GM12878 (cell line): ENCODE results near the gene SPATS1. TPM values are rescaled to one million over a fixed set of nuclear protein-coding genes. Genes with fewer than 3 reads are reported as not detected.
A peak's percentile ranks its signal among the peaks of the same experiment; 100 is the strongest.

ENCODE experiments used
- ATAC-seq: fragments of 200-7000 bp; cut with Tn5 transposase; 3 replicates; pipeline ENCODE4 v1.9.1; 2020; ENCODE audit warnings: mild to moderate bottlenecking, moderate library complexity
- BruUV-seq: library from RNA; stranded (reverse); fragments of 400-500 nt; replicated peaks from 2 replicates; lab custom pipeline; 2021; lab: Mats Ljungman, UMichigan
- CTCF ChIA-PET: fragments of 300-600 bp; sonication (Branson Sonifier 250); formaldehyde crosslinking; extraction: SDS; loops from one replicate; lab custom pipeline; 2021; ENCODE audit warnings: inconsistent platforms; lab: Yijun Ruan, JAX
- POLR2A ChIA-PET: fragments of 350-600 bp; formaldehyde crosslinking; extraction: SDS; loops from one replicate; lab custom pipeline; 2021; ENCODE audit warnings: inconsistent platforms; lab: Charles Lee
- RAD21 ChIA-PET: fragments of 300-600 bp; sonication (Branson Sonifier 250); formaldehyde crosslinking; loops from one replicate; lab custom pipeline; 2023; ENCODE audit warnings: antibody characterized with exemption; ENCODE audit not compliant: unreplicated experiment; lab: Charles Lee
- SMC1A ChIA-PET: fragments of 300-600 bp; sonication (Branson Sonifier 250); formaldehyde crosslinking; loops from one replicate; lab custom pipeline; 2023; ENCODE audit not compliant: unreplicated experiment, uncharacterized antibody; lab: Charles Lee
- DNase-seq: peaks from one replicate; pipeline ENCODE4 v3.0.0-alpha.2; 2011; ENCODE audit warnings: low read depth, low spot score
- FAIRE-seq: peaks from 3 replicates; lab custom pipeline; 2011; peaks lifted over from hg19 to GRCh38; lab: Jason Lieb, UNC
- H2AFZ ChIP-seq: 2 replicates; pipeline ENCODE4 v1.6.0; 2011; ENCODE audit warnings: low read depth, low read length, control low read depth; ENCODE audit not compliant: control insufficient read depth
- H3K27ac ChIP-seq: 2 replicates; pipeline ENCODE4 v1.5.1; 2011; ENCODE audit warnings: control low read depth; ENCODE audit not compliant: control insufficient read depth, insufficient read depth
- H3K27me3 ChIP-seq, 2 experiments: replicated peaks in 1 of 2; 2 replicates each; pipeline versions ENCODE4 v1.6.0 to v1.6.1; 2011; ENCODE audit warnings: low read length in 1 of 2; ENCODE audit not compliant: control insufficient read depth in 2 of 2, insufficient read depth in 2 of 2
- H3K36me3 ChIP-seq, 2 experiments: 2 replicates each; pipeline ENCODE4 v1.5.1; 2011; ENCODE audit warnings: low read length in 1 of 2; ENCODE audit not compliant: control insufficient read depth in 2 of 2, insufficient read depth in 2 of 2
- H3K4me1 ChIP-seq: 2 replicates; pipeline ENCODE4 v1.6.1; 2011; ENCODE audit warnings: mild to moderate bottlenecking, low read length, moderate library complexity, mixed read lengths; ENCODE audit not compliant: control insufficient read depth, insufficient read depth
- H3K4me2 ChIP-seq: 2 replicates; pipeline ENCODE4 v1.6.0; 2011; ENCODE audit warnings: control low read depth; ENCODE audit not compliant: control insufficient read depth, insufficient read depth
- H3K4me3 ChIP-seq: fragments of 200-600 bp; sonication (generic); 2 replicates; pipeline ENCODE4 v1.5.1; 2016
- H3K79me2 ChIP-seq: 2 replicates; pipeline ENCODE4 v1.6.0; 2011; ENCODE audit warnings: low read length; ENCODE audit not compliant: control insufficient read depth, insufficient read depth
- H3K9ac ChIP-seq: 2 replicates; pipeline ENCODE4 v1.8.0; 2011; ENCODE audit warnings: low read length, control low read depth, mixed read lengths; ENCODE audit not compliant: control insufficient read depth, insufficient read depth
- H3K9me3 ChIP-seq: replicated peaks from 3 replicates; pipeline ENCODE4 v1.5.1; 2011; ENCODE audit warnings: mild to moderate bottlenecking, low read length; ENCODE audit not compliant: control insufficient read depth, insufficient read depth
- H4K20me1 ChIP-seq: 2 replicates; pipeline ENCODE4 v1.6.0; 2011; ENCODE audit not compliant: control insufficient read depth, insufficient read depth
- HSF1 ChIP-seq: fragments of 150-350 bp; IDR thresholded peaks from 2 replicates; pipeline ENCODE4 v1.6.1; 2014; ENCODE audit warnings: mild to moderate bottlenecking, low read depth, low read length
- PBX3 ChIP-seq: IDR thresholded peaks from 2 replicates; pipeline ENCODE4 v1.6.1; 2011; ENCODE audit warnings: mild to moderate bottlenecking, low read depth, low read length, moderate library complexity; ENCODE audit not compliant: insufficient replicate concordance
- SREBF1 ChIP-seq: IDR thresholded peaks from 2 replicates; pipeline ENCODE4 v1.6.1; 2012; ENCODE audit warnings: mild to moderate bottlenecking, low read length
- WGBS: methylation state at CpG from one replicate; pipeline ENCODE4 v1.1.6; 2016; ENCODE audit warnings: low lambda C conversion rate; ENCODE audit not compliant: insufficient replicate concordance, insufficient coverage; ENCODE audit errors: missing lambda C conversion rate; 5-methylcytosine and 5-hydroxymethylcytosine counted together
- in situ Hi-C: fragments of 300-500 bp; cut with MboI; formaldehyde crosslinking; loops from 9 replicates; pipeline ENCODE4 v1.14.3; 2018; ENCODE audit warnings: mixed read lengths
- intact Hi-C: fragments of 100-400 bp; cut with micrococcal nuclease; formaldehyde crosslinking; loops from one replicate; pipeline ENCODE4 v1.14.2; 2022; ENCODE audit not compliant: unreplicated experiment
- polyA plus RNA-seq, 11 experiments: library from polyadenylated mRNA; depleted of rRNA in 4 of 11; unstranded in 6 of 11; stranded (reverse) in 5 of 11; fragments of >200 nt; fragmentation: Nextera tagmentation in 4 of 11; fragmentation: Illumina TruSeq in 1 of 11; extraction: Ambion mirVana in 4 of 11; extraction: Trizol in 1 of 11; gene quantifications; 1 replicate in 1 of 11; 2 replicates in 10 of 11; pipeline versions ENCODE4 v1.2.1 to v1.2.3, GENCODE V29; 2011 to 2016; ENCODE audit warnings: inconsistent platforms in 2 of 11, missing spikeins in 2 of 11, low read depth in 1 of 11
- total RNA-seq, 4 experiments: library from RNA; depleted of rRNA in 3 of 4; stranded (reverse); fragments of >200 nt in 3 of 4; fragmentation: Illumina TruSeq in 1 of 4; extraction: Trizol in 1 of 4; gene quantifications; 2 replicates each; pipeline versions ENCODE4 v1.2.1 to v1.2.3, GENCODE V29; 2013 to 2021

SPATS1 gene
- total and polyA plus RNA-seq, 10 of the 15 experiments (the other 5 are each of a cell fraction or from before 2014, with no cell fraction given), result 0.12 TPM; not detected in 9

- no peak for TF ChIP-seq HSF1
These were observed 44.0 kb downstream of the SPATS1 start (continued) for GRCh38 chr6:44386364-44386928.

- WGBS, result under 1% methylated on average over 8 of the region's 8 CpGs
- no peak for FAIRE-seq
- BruUV-seq, result TSS peak; percentile 85
- peak overlapping the region; percentile 99 for H2AFZ ChIP-seq
- H3K9ac ChIP-seq, result peak overlapping the region; percentile 93
- H4K20me1 ChIP-seq, result no peaks in the 10 kb centered on the region
- peaks cover 0 to 13% of the 10 kb centered on the region in 2 experiments; a peak in 1 of 4 replicates for H3K36me3 ChIP-seq
- no peak for ATAC-seq
- peak overlapping the region; percentile 83 for H3K4me2 ChIP-seq
- CTCF ChIA-PET, result interaction anchor here (0.7 to 1.6 kb wide), 7 partner anchors 11 to 290 kb away, joined by 3 to 5 read pairs (median 3); partner anchors contain the start of gene AARS2
- H3K9me3 ChIP-seq, result no peaks in the 10 kb centered on the region
- POLR2A ChIA-PET, result interaction anchor here (0.5 to 1.0 kb wide), 6 partner anchors 11 to 263 kb away, joined by 3 to 6 read pairs (median 4); no protein-coding TSS in a partner anchor
- RAD21 ChIA-PET, result interaction anchor here (0.6 to 1.4 kb wide), 2 partner anchors 8 to 11 kb away, joined by 3 to 4 read pairs; no protein-coding TSS in a partner anchor
- in situ Hi-C loops, result no loop called here
- H3K79me2 ChIP-seq, result peaks cover 34% of the 10 kb centered on the region
- TF ChIP-seq PBX3 (no peak), SREBF1 (0 out of 2 replicates have a peak, but pooled peaks have one; percentile 27)
- TF ChIP-seq, all 136 proteins: peak for 1
- Histone ChIP-seq H3K4me3 (peak overlapping the region; percentile 98), H3K4me1 (peaks cover 5% of the 10 kb centered on the region), H3K27ac (no peak overlapping the region; the same call in 1 of the 2 replicates), H3K27me3 (no peaks in the 10 kb centered on the region)
- DNase-seq, result no peak
- intact Hi-C loops, result no loop called here
- SMC1A ChIA-PET, result interaction anchor here (1.0 to 1.6 kb wide), 3 partner anchors 11 to 120 kb away, joined by 3 to 4 read pairs (median 3); no protein-coding TSS in a partner anchor
These were observed 44.5 kb downstream of the SPATS1 start for GRCh38 chr6:44386929-44387345.
